ENCODE measurements around the gene STMP1. TPM values are rescaled to one million over a fixed set of nuclear protein-coding genes. Genes with fewer than 3 reads are reported as not detected.

STMP1 gene
- total RNA-seq, 1 experiment from 2014 or later, result 38.4 TPM

GRCh38 chr7:135684136-135684535 is 21.8 kb downstream of the STMP1 start:
- Histone ChIP-seq H3K9ac (ENCODE audit: extremely low read depth, insufficient read length, low read length) (no peak overlapping the region), H4K20me1 (ENCODE audit: control insufficient read depth, insufficient read depth, insufficient read length) (no peaks in the 10 kb centered on the region), H2AFZ (ENCODE audit: low read length) (no peak overlapping the region), H3T11ph (ENCODE audit: low read length) (no peak overlapping the region), H3K27me3 (ENCODE audit: insufficient read depth, low read length) (no peaks in the 10 kb centered on the region), H2BK120ac (ENCODE audit: low read depth, low read length, poor library complexity, severe bottlenecking) (no peak overlapping the region), H3K4me2 (ENCODE audit: insufficient read depth, insufficient read length, low read length) (no peak overlapping the region), H3K18ac (ENCODE audit: insufficient read length, low read depth, low read length) (no peak overlapping the region), H4K91ac (ENCODE audit: insufficient read length, low read depth, low read length) (no peak overlapping the region), H3K14ac (ENCODE audit: insufficient read depth, low read length) (no peak overlapping the region), H3K23me2 (ENCODE audit: insufficient read length, low read depth, low read length, poor library complexity, severe bottlenecking) (no peaks in the 10 kb centered on the region), H2BK15ac (ENCODE audit: low read depth, low read length) (no peak overlapping the region), H3K79me1 (ENCODE audit: insufficient read depth, low read depth, low read length, poor library complexity, severe bottlenecking) (no peaks in the 10 kb centered on the region), H3K4me1 (ENCODE audit: insufficient read depth, low read length) (no peaks in the 10 kb centered on the region; the same call in 1 of the 2 replicates), H3K9me3 (ENCODE audit: control insufficient read depth, low read depth, low read length) (no peaks in the 10 kb centered on the region), H2BK20ac (ENCODE audit: low read depth, low read length, poor library complexity, severe bottlenecking) (no peak overlapping the region), H2BK5ac (ENCODE audit: insufficient read length, low read length) (no peak overlapping the region), H2BK12ac (ENCODE audit: insufficient read length, low read depth, low read length) (no peak overlapping the region), H4K8ac (replicated peaks; ENCODE audit: insufficient read length, low read depth, low read length) (no peak overlapping the region), H3K56ac (ENCODE audit: insufficient read length, low read depth, low read length) (no peak overlapping the region), H3K4ac (ENCODE audit: low read depth, low read length) (no peak overlapping the region), H2AK5ac (ENCODE audit: insufficient read length, low read length) (no peak overlapping the region), H3K27ac (ENCODE audit: insufficient read length, low read depth, low read length) (no peak overlapping the region), H3K79me2 (ENCODE audit: insufficient read depth, low read length) (no peaks in the 10 kb centered on the region), H4K5ac (ENCODE audit: insufficient read length, low read depth, low read length) (no peak overlapping the region), H3K23ac (ENCODE audit: insufficient read length, low read depth, low read length) (no peak overlapping the region)
- TF ChIP-seq CTCF (conservative IDR thresholded peaks at IDR 0.05), result no peak
- no peaks in the 10 kb centered on the region for H3K9me3 Mint-ChIP-seq
- no CpG with 5 or more reads among the region's 3 CpGs for WGBS (ENCODE audit: extremely low coverage, insufficient read length, low lambda C conversion rate)
- no peak overlapping the region; a peak in 1 of 7 replicates for H3K27ac Mint-ChIP-seq
- no peak for DNase-seq
- no peaks in the 10 kb centered on the region for H3K27me3 Mint-ChIP-seq (ENCODE audit: low read depth)
- no peak overlapping the region for H3K4me3 Mint-ChIP-seq
- H3K36me3 Mint-ChIP-seq (ENCODE audit: insufficient read depth in 1 of 3, low read depth in 3 of 3), result peaks cover 0 to 16% (median 9%) of the 10 kb centered on the region in 3 experiments; a peak in 4 of 7 replicates
- peaks cover 0 to 6% of the 10 kb centered on the region in 2 experiments; a peak in 1 of 4 replicates for H3K4me1 Mint-ChIP-seq

Measured in H9 (cell line).